GM18526 (cell line): Measurements from ENCODE around the gene ERBIN.

Experiments
- POLR2A ChIP-seq: IDR thresholded peaks from 3 replicates; pipeline ENCODE4 v1.6.1; 2011; ENCODE audit not compliant: insufficient read length; ENCODE audit errors: extremely low read depth

Gene ERBIN

GRCh38 chr5:65981548-65981947 is 55.2 kb downstream of the ERBIN start:
- TF ChIP-seq POLR2A, result no peak

GRCh38 chr5:65981969-65982619 is 55.7 kb downstream of the ERBIN start:
- no peak for TF ChIP-seq POLR2A

- no peak for TF ChIP-seq POLR2A
Observed at GRCh38 chr5:65982635-65983034, 56.3 kb downstream of the ERBIN start.

GRCh38 chr5:65984098-65984885 is 57.9 kb downstream of the ERBIN start:
- no peak for TF ChIP-seq POLR2A

GRCh38 chr5:65986050-65986451 is 59.7 kb downstream of the ERBIN start:
- TF ChIP-seq POLR2A, result no peak

GRCh38 chr5:65986796-65987195 is 60.4 kb downstream of the ERBIN start:
- no peak for TF ChIP-seq POLR2A

GRCh38 chr5:65987982-65988381 is 61.6 kb downstream of the ERBIN start:
- no peak for TF ChIP-seq POLR2A

GRCh38 chr5:65989158-65989557 is 62.8 kb downstream of the ERBIN start:
- no peak for TF ChIP-seq POLR2A

- no peak for TF ChIP-seq POLR2A
Observed at GRCh38 chr5:65992630-65993029, 66.3 kb downstream of the ERBIN start.

- TF ChIP-seq POLR2A, result no peak
Observed at GRCh38 chr5:65994117-65994786, 67.9 kb downstream of the ERBIN start.

GRCh38 chr5:65999061-65999723 is 72.8 kb downstream of the ERBIN start:
- no peak for TF ChIP-seq POLR2A

GRCh38 chr5:66001952-66002351 is 75.6 kb downstream of the ERBIN start:
- no peak for TF ChIP-seq POLR2A

- TF ChIP-seq POLR2A, result no peak
Observed at GRCh38 chr5:66002415-66002814, 76.0 kb downstream of the ERBIN start.

- no peak for TF ChIP-seq POLR2A
Observed at GRCh38 chr5:66004216-66004615, 77.8 kb downstream of the ERBIN start.

GRCh38 chr5:66009277-66009676 is 82.9 kb downstream of the ERBIN start:
- no peak for TF ChIP-seq POLR2A

GRCh38 chr5:66010476-66010875 is 84.1 kb downstream of the ERBIN start:
- no peak for TF ChIP-seq POLR2A

GRCh38 chr5:66012271-66012670 is 85.9 kb downstream of the ERBIN start:
- no peak for TF ChIP-seq POLR2A
